Activated CD4-positive, alpha-beta memory T cell treated with anti-CD3 and anti-CD28 coated beads, Interleukin-2, amount 10 ng/mL, durations not matched to agents 7 days and 5 days (primary cell): Measurements from ENCODE around the gene CDCA5. TPM values are rescaled to one million over a fixed set of nuclear protein-coding genes. Genes with fewer than 3 reads are reported as not detected.

Experiments
- CTCF ChIA-PET: fragments of 350-600 bp; sonication (Branson Sonifier 250); formaldehyde crosslinking; loops from one replicate; lab custom pipeline; 2021; ENCODE audit warnings: antibody characterized with exemption, inconsistent platforms; lab: Charles Lee
- POLR2A ChIA-PET: fragments of 350-600 bp; sonication (Branson Sonifier 250); formaldehyde crosslinking; loops from one replicate; lab custom pipeline; 2021; ENCODE audit warnings: antibody characterized with exemption; lab: Charles Lee
- DNase-seq: peaks from one replicate; pipeline ENCODE4 v3.0.0-alpha.2; 2020
- H3K27ac Mint-ChIP-seq: one replicate; pipeline ENCODE4 v1.8.0; 2021; ENCODE audit warnings: mild to moderate bottlenecking, mixed read lengths
- H3K27me3 Mint-ChIP-seq: one replicate; pipeline ENCODE4 v1.8.0; 2021; ENCODE audit warnings: mixed read lengths
- H3K36me3 Mint-ChIP-seq: one replicate; pipeline ENCODE4 v1.8.0; 2021; ENCODE audit warnings: low read depth, mixed read lengths
- H3K4me1 Mint-ChIP-seq: one replicate; pipeline ENCODE4 v1.8.0; 2021; ENCODE audit warnings: mixed read lengths
- H3K4me3 Mint-ChIP-seq: one replicate; pipeline ENCODE4 v1.8.0; 2021; ENCODE audit warnings: mild to moderate bottlenecking, mixed read lengths
- H3K9me3 Mint-ChIP-seq: one replicate; pipeline ENCODE4 v1.8.0; 2021; ENCODE audit warnings: mixed read lengths
- total RNA-seq, 2 experiments: library from RNA; stranded (reverse); gene quantifications; one replicate each; pipeline ENCODE4 v1.2.3, GENCODE V29; 2021

CDCA5 gene
- total RNA-seq, 2 experiments from 2014 or later: 98.2 to 104 TPM

DNA sequence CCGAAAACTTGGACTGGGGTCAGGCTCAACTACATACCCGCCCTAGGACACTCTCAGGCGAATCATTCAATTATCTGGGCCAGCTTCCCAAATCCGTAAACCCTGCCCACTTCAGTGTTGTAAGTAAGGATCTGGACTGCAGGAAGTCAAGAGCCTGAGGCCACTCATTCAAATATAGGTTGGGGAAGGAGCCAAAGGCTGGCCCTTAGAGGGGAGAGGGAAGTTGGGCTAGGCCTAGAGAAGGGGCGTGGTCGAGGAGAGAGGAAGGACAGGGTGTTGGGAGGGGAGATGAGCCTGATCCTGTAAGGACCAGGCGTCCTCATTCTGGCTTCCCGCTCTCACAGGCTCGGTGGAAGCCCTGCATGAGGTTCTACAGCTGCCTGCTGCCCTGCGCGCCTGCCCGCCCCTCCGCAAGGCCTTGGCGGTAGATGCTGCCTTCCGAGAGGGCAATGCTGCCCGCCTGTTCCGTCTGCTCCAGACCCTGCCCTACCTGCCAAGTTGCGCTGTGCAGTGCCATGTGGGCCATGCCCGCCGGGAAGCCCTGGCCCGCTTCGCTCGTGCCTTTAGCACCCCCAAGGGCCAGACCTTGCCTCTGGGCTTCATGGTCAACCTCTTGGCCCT, 39.8 kb downstream of the CDCA5 start:
- peaks cover 57% of the 10 kb centered on the region for H3K4me1 Mint-ChIP-seq
- ChIA-PET POLR2A (interaction anchor here (4.8 kb wide), 1 partner anchor 17 kb away, joined by 51 read pairs; the partner anchor contains the start of gene SNX15), CTCF (no interaction called here)
- no peaks in the 10 kb centered on the region for H3K27me3 Mint-ChIP-seq
- H3K4me3 Mint-ChIP-seq: no peak overlapping the region
- no peak for DNase-seq
- no peaks in the 10 kb centered on the region for H3K9me3 Mint-ChIP-seq
- H3K36me3 Mint-ChIP-seq: peaks cover 31% of the 10 kb centered on the region
- H3K27ac Mint-ChIP-seq: no peak overlapping the region

DNA sequence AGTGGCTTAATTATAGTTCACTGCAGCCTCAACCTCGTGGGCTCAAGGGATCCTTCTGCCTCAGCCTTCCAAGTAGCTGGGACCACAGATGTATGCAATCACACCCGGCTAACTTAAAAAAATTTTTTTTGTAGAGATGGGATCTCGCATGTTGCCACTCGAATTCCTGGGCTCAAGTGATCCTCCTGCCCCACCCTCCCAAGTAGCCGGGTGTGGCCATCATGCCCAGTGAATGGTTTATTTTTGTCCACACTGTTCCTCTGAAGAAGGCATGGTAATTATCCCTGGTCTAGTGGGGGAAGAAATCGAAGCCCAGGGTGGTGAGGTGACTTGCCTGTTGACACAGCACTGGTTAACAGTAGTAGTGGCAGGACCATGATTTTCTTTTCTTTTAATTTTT, 40.9 kb downstream of the CDCA5 start:
- ChIA-PET POLR2A (interaction anchor here (1.0 to 4.8 kb wide), 3 partner anchors 16 to 219 kb away, joined by 4 to 51 read pairs (median 43); partner anchors contain the start of genes CDCA5, POLA2, SNX15 and ZFPL1), CTCF (interaction anchor here (0.9 kb wide), 1 partner anchor 67 kb away, joined by 3 read pairs; no protein-coding TSS in a partner anchor)
- no peaks in the 10 kb centered on the region for H3K27me3 Mint-ChIP-seq
- peaks cover 57% of the 10 kb centered on the region for H3K4me1 Mint-ChIP-seq
- no peak overlapping the region for H3K27ac Mint-ChIP-seq
- DNase-seq: no peak
- H3K9me3 Mint-ChIP-seq: no peaks in the 10 kb centered on the region
- H3K36me3 Mint-ChIP-seq: peaks cover 37% of the 10 kb centered on the region
- H3K4me3 Mint-ChIP-seq: peak overlapping the region; percentile 91

DNA sequence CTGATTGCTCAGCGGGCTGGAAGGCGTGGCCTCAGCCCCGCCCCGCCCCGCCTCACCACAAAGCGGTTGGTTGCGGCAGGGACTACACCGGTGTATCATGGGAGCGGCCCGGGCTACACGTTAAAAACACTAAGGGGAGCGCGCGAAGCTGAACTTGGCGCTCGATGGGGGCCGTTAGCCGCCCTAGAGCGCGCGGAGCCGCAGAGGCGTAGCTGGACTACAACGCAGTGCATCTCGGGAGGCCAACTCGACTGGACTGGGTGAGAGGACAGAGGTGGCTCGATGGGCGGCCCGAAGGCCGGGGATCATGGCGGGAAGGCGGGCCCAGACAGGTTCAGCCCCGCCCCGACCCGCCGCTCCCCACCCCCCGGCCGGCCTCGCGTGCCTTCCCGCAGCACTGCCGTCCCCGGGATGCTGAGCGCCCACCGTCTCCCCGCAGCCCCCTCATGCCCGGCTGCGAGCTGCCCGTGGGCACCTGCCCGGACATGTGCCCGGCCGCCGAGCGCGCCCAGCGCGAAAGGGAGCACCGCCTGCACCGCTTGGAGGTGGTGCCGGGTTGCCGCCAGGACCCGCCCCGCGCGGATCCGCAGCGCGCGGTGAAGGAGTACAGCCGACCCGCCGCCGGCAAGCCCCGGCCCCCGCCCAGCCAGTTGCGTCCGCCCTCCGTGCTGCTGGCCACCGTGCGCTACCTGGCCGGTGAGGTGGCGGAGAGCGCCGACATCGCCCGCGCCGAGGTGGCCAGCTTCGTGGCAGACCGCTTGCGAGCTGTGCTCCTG, 42.8 kb downstream of the CDCA5 start, which contains the start of gene SAC3D1:
TSS of gene SAC3D1 (plus strand) at position 364 of the 776 bp plus-strand sequence. CDS start at position 447, 83 bp downstream.
- Mint-ChIP-seq H3K4me3 (peak within 1 kb of the TSS; percentile 91), H3K4me1 (peaks cover 41% of the 10 kb centered on the region), H3K27ac (peak within 1 kb of the TSS; percentile 97), H3K36me3 (peaks cover 36% of the 10 kb centered on the region), H3K27me3 (no peaks in the 10 kb centered on the region), H3K9me3 (no peaks in the 10 kb centered on the region)
- peak; percentile 95 for DNase-seq
- POLR2A ChIA-PET: interaction anchor here (0.7 to 4.8 kb wide), 38 partner anchors 9 to 724 kb away, joined by 3 to 51 read pairs (median 4); partner anchors contain the start of genes ARL2, CDCA5, FAU and MAJIN
- CTCF ChIA-PET: interaction anchor here (0.7 to 3.6 kb wide), 8 partner anchors 12 to 193 kb away, joined by 3 to 25 read pairs (median 4); partner anchors contain the start of genes ARL2, CDCA5, SNX15 and ZFPL1

DNA sequence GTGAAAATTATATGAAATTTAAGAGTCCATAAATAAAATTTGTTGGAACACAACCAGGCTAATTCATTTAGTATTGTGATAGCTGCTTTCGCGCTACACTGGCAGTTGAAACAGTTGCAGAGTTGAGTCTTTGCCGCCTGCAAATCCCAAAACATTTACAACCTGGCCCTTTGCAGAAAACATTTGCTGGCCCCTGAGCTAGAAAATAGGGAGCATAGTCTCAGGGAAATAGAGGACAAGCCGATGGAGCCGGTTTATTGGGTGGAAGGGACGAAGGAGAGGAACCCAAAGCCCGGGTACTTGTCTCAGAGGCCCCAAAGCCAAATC, 43.4 kb downstream of the CDCA5 start:
- H3K27ac Mint-ChIP-seq: peak overlapping the region; percentile 97
- peaks cover 36% of the 10 kb centered on the region for H3K36me3 Mint-ChIP-seq
- no peak for DNase-seq
- POLR2A ChIA-PET: interaction anchor here (0.6 to 4.8 kb wide), 35 partner anchors 9 to 723 kb away, joined by 3 to 51 read pairs (median 4); partner anchors contain the start of genes ARL2, CDCA5, FAU and MAJIN
- H3K27me3 Mint-ChIP-seq: no peaks in the 10 kb centered on the region
- H3K9me3 Mint-ChIP-seq: no peaks in the 10 kb centered on the region
- H3K4me1 Mint-ChIP-seq: peaks cover 39% of the 10 kb centered on the region
- H3K4me3 Mint-ChIP-seq: peak overlapping the region; percentile 90
- CTCF ChIA-PET: interaction anchor here (0.7 to 3.6 kb wide), 8 partner anchors 10 to 192 kb away, joined by 3 to 25 read pairs (median 4); partner anchors contain the start of genes ARL2, SNX15 and TM7SF2

DNA sequence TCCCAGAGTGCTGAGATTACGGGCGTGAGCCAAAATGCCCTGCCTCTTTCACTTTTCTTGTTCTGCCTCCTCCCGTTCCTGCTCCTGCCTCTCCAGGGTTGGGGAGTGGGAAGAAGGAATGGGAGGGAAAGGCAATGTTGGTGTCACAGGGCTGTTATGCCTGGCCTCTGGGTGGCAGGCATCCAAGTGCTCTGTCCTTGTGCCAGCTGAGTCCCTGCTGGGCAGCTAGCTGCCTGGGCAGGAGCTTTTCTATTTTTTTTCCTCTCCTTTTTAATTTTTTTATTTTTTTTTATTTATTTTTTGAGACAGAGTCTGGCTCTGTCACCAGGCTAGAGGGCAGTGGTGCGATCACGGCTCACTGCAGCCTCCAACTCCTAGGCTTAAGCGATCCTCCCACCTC, 46.9 kb downstream of the CDCA5 start:
- H3K4me3 Mint-ChIP-seq: no peak overlapping the region
- H3K9me3 Mint-ChIP-seq: no peaks in the 10 kb centered on the region
- CTCF ChIA-PET: no interaction called here
- POLR2A ChIA-PET: interaction anchor here (1.2 to 2.0 kb wide), 3 partner anchors 8 to 46 kb away, joined by 3 to 4 read pairs (median 3); partner anchors contain the start of gene SNX15
- H3K27ac Mint-ChIP-seq: no peak overlapping the region
- no peaks in the 10 kb centered on the region for H3K27me3 Mint-ChIP-seq
- H3K4me1 Mint-ChIP-seq: peaks cover 15% of the 10 kb centered on the region
- H3K36me3 Mint-ChIP-seq: peaks cover 14% of the 10 kb centered on the region
- DNase-seq: no peak

DNA sequence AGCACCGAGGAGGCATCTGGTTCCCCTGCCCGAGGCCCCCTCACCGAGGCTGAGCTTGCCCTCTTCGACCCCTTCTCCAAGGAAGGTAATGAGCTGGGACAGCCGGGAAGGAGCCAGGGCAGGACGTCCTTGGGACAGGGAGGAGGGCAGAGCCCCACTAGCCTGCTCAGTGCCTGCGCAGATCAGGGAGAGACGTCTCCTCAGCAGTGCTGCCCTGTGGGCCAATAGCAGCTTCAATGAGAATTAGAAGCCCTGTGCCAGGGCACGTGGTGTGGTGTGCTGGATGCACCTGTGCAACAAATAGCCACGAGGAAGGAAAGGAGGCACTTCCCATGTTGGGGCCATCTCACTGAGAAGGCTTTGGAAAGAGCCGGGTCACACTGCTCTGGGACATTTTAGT, 48.3 kb downstream of the CDCA5 start:
- Mint-ChIP-seq H3K27me3 (no peaks in the 10 kb centered on the region), H3K4me1 (peaks cover 8% of the 10 kb centered on the region), H3K36me3 (peaks cover 14% of the 10 kb centered on the region), H3K9me3 (no peaks in the 10 kb centered on the region), H3K27ac (no peak overlapping the region), H3K4me3 (no peak overlapping the region)
- ChIA-PET CTCF (no interaction called here), POLR2A (interaction anchor here (1.0 to 2.0 kb wide), 2 partner anchors 9 to 23 kb away, joined by 3 to 4 read pairs; partner anchors contain the start of genes NAALADL1 and SNX15)
- no peak for DNase-seq

DNA sequence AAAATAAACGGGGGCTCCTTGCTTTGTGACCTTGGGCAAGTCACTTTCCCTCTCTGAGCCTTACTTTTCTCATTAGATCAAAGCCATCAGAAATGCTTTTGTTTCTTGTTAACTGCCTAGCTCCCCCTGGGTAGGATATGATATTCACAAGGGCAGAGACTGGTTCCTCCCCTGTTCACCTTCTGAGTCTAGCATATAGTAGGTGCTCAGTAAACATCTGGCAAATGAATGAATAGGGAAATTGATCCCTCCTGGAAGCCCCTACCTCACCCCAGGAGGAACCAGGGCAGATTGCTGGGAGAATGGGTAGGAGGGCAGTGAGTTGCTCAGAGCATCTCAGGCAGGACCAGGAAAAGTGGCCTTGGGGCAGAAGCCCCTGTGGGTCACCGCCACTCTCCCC, 49.4 kb downstream of the CDCA5 start:
- POLR2A ChIA-PET: no interaction called here
- CTCF ChIA-PET: interaction anchor here (1.1 kb wide), 1 partner anchor 20 kb away, joined by 3 read pairs; the partner anchor contains the start of gene ARL2
- Mint-ChIP-seq H3K27me3 (no peaks in the 10 kb centered on the region), H3K36me3 (peaks cover 11% of the 10 kb centered on the region), H3K9me3 (no peaks in the 10 kb centered on the region), H3K4me3 (no peak overlapping the region), H3K4me1 (peaks cover 4% of the 10 kb centered on the region), H3K27ac (no peak overlapping the region)
- no peak for DNase-seq

DNA sequence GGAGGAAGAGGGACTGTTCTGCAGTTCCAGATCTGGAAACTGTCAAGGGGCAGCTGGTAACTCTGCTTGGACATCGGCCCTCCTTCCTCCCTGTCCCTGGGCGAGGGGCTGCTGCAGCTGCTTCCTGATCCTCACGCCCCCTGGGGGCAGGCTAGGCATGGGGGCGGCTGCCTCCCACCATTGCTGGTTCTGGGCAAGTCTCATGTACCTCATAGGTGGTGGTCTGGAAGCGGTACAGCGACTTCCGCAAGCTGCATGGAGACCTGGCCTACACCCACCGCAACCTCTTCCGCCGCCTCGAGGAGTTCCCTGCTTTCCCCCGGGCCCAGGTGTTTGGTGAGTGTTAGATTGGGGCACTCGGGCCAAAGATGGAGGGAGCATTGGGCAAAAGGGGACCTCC, 51.6 kb downstream of the CDCA5 start:
- H3K27me3 Mint-ChIP-seq: no peaks in the 10 kb centered on the region
- POLR2A ChIA-PET: no interaction called here
- CTCF ChIA-PET: no interaction called here
- no peak for DNase-seq
- peaks cover 3% of the 10 kb centered on the region for H3K36me3 Mint-ChIP-seq
- H3K9me3 Mint-ChIP-seq: no peaks in the 10 kb centered on the region
- no peak overlapping the region for H3K4me3 Mint-ChIP-seq
- peaks cover 18% of the 10 kb centered on the region for H3K4me1 Mint-ChIP-seq
- H3K27ac Mint-ChIP-seq: no peak overlapping the region

Other genes starting within 250 kb of the CDCA5 start
- gene CDC42BPG, start 239.4 kb downstream of the CDCA5 start, total RNA-seq: under 1 TPM; 0.65 to 0.70 TPM
- gene EHD1, start 205.4 kb downstream of the CDCA5 start, total RNA-seq: 100 to 1,000 TPM; 138 to 146 TPM
- gene ATG2A, start 166.8 kb downstream of the CDCA5 start, total RNA-seq: 10 to 100 TPM; 37.4 to 40.7 TPM
- 10 to 100 TPM; 19.8 to 21.1 TPM for gene PPP2R5B, start 159.4 kb downstream of the CDCA5 start, total RNA-seq
- gene GPHA2, start 148.1 kb downstream of the CDCA5 start, total RNA-seq: not detected
- gene MAJIN, start 111.9 kb downstream of the CDCA5 start, total RNA-seq: under 1 TPM; 0.15 to 0.33 TPM
- gene BATF2, start 87.1 kb downstream of the CDCA5 start, total RNA-seq: under 1 TPM; 0.30 to 0.53 TPM
- 10 to 100 TPM; 58.5 to 59.4 TPM for gene ARL2, start 69.9 kb downstream of the CDCA5 start, total RNA-seq
- gene SNX15, start 56.6 kb downstream of the CDCA5 start, total RNA-seq: 10 to 100 TPM; 24.3 to 24.6 TPM
- gene SAC3D1, start 42.8 kb downstream of the CDCA5 start, total RNA-seq: 10 to 100 TPM; 24.2 to 24.8 TPM
- 10 to 100 TPM; 13.6 to 16.8 TPM for gene NAALADL1, start 25.5 kb downstream of the CDCA5 start, total RNA-seq
- 10 to 100 TPM; 30.1 to 31.6 TPM for gene ZFPL1, start 182 bp upstream of the CDCA5 start, total RNA-seq
- 100 to 1,000 TPM; 117 to 123 TPM for gene VPS51, start 12.2 kb upstream of the CDCA5 start, total RNA-seq
- 10 to 100 TPM; 27.2 to 28.4 TPM for gene TM7SF2, start 27.8 kb upstream of the CDCA5 start, total RNA-seq
- gene ZNHIT2, start 33.7 kb upstream of the CDCA5 start, total RNA-seq: 1 to 10 TPM; 8.1 to 8.6 TPM
- gene FAU, start 38.1 kb upstream of the CDCA5 start, total RNA-seq: 1,000 to 10,000 TPM in 1 of 2 experiments, 100 to 1,000 TPM in 1; 995 to 1,031 TPM
- 10 to 100 TPM; 36.5 to 37.4 TPM for gene MRPL49, start 38.3 kb upstream of the CDCA5 start, total RNA-seq
- gene SYVN1, start 50.5 kb upstream of the CDCA5 start, total RNA-seq: 10 to 100 TPM; 39.4 to 42.2 TPM
- gene SPDYC, start 86.2 kb upstream of the CDCA5 start, total RNA-seq: not detected
- gene CAPN1, start 97.9 kb upstream of the CDCA5 start, total RNA-seq: 100 to 1,000 TPM; 164 to 167 TPM
- gene POLA2, start 177.9 kb upstream of the CDCA5 start, total RNA-seq: 10 to 100 TPM; 42.0 to 51.1 TPM
- under 1 TPM; 0.38 to 0.70 TPM for gene CDC42EP2, start 230.8 kb upstream of the CDCA5 start, total RNA-seq
- gene DPF2, start 249.8 kb upstream of the CDCA5 start, total RNA-seq: 10 to 100 TPM; 80.7 to 82.0 TPM